ENCODE data around the gene FYB1.
A peak's percentile ranks its signal among the peaks of the same experiment; 100 is the strongest.

FYB1 gene

GRCh38 chr5:39176759-39177630 is 42.4 kb downstream of the FYB1 start:
- H3K4me3 ChIP-seq (ENCODE audit: low read depth, low read length) = peak overlapping the region; percentile 2
- TF ChIP-seq, protein P1, sequence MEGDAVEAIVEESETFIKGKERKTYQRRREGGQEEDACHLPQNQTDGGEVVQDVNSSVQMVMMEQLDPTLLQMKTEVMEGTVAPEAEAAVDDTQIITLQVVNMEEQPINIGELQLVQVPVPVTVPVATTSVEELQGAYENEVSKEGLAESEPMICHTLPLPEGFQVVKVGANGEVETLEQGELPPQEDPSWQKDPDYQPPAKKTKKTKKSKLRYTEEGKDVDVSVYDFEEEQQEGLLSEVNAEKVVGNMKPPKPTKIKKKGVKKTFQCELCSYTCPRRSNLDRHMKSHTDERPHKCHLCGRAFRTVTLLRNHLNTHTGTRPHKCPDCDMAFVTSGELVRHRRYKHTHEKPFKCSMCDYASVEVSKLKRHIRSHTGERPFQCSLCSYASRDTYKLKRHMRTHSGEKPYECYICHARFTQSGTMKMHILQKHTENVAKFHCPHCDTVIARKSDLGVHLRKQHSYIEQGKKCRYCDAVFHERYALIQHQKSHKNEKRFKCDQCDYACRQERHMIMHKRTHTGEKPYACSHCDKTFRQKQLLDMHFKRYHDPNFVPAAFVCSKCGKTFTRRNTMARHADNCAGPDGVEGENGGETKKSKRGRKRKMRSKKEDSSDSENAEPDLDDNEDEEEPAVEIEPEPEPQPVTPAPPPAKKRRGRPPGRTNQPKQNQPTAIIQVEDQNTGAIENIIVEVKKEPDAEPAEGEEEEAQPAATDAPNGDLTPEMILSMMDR (IDR thresholded peaks at IDR 0.05; ENCODE audit: low read depth, low read length) = no peak
- TF ChIP-seq, protein P2, sequence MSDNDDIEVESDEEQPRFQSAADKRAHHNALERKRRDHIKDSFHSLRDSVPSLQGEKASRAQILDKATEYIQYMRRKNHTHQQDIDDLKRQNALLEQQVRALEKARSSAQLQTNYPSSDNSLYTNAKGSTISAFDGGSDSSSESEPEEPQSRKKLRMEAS (IDR thresholded peaks at IDR 0.05; ENCODE audit: low read depth, low read length) = 0 out of 2 replicates have a peak, but pooled peaks have one; percentile 26
- TF ChIP-seq MYC (IDR thresholded peaks at IDR 0.05; ENCODE audit: low read depth, low read length) = no peak
- DNase-seq (ENCODE audit: low read depth) = peak; percentile 70

DNA sequence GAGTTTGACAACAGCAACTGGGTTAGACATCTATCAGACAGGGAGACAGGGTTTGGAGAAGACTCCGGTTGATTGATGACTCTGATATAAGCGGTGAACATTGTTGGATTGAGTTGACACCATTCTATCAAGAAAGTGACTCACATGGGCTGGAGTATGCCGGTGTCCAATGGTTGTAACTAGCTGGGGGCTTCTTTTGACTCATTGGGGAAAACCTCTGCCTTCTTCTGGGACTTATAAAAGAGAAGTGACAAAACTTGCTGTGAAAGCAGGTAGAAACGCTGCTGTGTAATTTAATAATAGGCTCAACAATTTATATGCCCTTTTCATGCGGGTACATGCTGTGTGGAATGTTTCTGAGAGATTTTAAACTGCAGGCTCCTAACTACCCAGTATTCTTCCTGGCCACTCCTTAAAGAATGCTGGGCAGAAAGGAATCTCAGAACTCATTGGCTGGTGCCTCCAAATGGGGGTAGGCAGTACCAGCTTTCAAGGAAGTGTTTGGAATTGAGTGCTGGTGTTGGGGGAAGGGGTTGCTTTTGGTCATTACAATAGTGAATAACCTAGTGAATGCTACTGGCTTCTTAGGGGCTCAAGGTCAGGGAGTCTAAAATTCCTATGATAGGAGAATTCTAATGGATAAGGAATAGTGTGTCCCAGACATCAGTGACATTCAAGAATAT is 43.9 kb downstream of the FYB1 start:
- H3K4me3 ChIP-seq (ENCODE audit: low read depth, low read length) = no peak overlapping the region
- TF ChIP-seq POLR2A (IDR thresholded peaks at IDR 0.05; ENCODE audit: extremely low read depth, insufficient read length) (no peak), MYC (IDR thresholded peaks at IDR 0.05; ENCODE audit: low read depth, low read length) (no peak)
- TF ChIP-seq, protein P2 (IDR thresholded peaks at IDR 0.05; ENCODE audit: low read depth, low read length) = no peak
- TF ChIP-seq, protein P1 (IDR thresholded peaks at IDR 0.05; ENCODE audit: low read depth, low read length) = no peak
- no peak for DNase-seq (ENCODE audit: low read depth)

DNA sequence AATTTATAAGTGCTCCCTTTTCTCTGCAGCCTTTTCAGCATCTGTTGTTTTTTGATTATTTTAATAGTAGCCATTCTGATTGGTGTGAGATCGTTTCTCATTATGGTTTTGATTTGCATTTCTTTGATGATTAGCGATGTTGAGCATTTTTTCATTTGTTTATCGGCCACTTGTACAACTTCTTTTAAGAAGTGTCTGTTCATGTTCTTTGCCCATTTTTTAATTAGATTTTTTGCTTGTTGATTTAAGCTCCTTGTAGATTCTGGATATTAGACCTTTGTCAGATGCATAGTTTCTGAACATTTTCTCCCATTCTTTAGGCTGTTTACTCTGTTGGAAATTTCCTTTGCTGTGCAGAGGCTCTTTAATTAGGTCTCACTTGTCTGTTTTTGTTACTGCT is 46.3 kb downstream of the FYB1 start:
- no peak for TF ChIP-seq MYC (IDR thresholded peaks at IDR 0.05; ENCODE audit: low read depth, low read length)
- TF ChIP-seq, protein P2 (IDR thresholded peaks at IDR 0.05; ENCODE audit: low read depth, low read length) = no peak
- TF ChIP-seq POLR2A (IDR thresholded peaks at IDR 0.05; ENCODE audit: extremely low read depth, insufficient read length) = no peak
- TF ChIP-seq, protein P1 (IDR thresholded peaks at IDR 0.05; ENCODE audit: low read depth, low read length) = no peak
- no peak overlapping the region for H3K4me3 ChIP-seq (ENCODE audit: low read depth, low read length)
- DNase-seq (ENCODE audit: low read depth) = no peak

- DNase-seq (ENCODE audit: low read depth) = no peak
- TF ChIP-seq, protein P1 (IDR thresholded peaks at IDR 0.05; ENCODE audit: low read depth, low read length) = no peak
- no peak for TF ChIP-seq POLR2A (IDR thresholded peaks at IDR 0.05; ENCODE audit: extremely low read depth, insufficient read length)
- no peak for TF ChIP-seq MYC (IDR thresholded peaks at IDR 0.05; ENCODE audit: low read depth, low read length)
- TF ChIP-seq, protein P2 (IDR thresholded peaks at IDR 0.05; ENCODE audit: low read depth, low read length) = no peak
- no peak overlapping the region for H3K4me3 ChIP-seq (ENCODE audit: low read depth, low read length)
These were observed 46.8 kb downstream of the FYB1 start for GRCh38 chr5:39172593-39172992.

DNA sequence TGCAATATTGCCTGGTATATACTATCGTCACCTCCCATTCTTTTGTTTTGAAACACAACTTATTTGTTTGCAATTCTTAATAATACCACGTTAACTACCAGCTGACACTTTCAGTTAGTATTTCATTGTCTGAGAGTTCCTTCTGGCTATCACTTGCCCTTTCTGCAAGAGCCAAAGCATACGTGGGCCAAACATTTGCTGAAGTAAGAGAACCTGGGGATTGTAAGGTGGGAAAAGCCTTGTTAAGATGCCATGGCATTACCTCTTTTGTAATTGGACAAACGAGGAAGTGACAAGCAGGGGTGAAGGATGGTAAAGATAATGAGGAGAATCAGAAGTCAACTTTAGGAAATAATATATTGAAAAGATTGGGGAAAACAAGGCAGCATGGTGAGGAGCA is 47.7 kb downstream of the FYB1 start:
- TF ChIP-seq, protein P1 (IDR thresholded peaks at IDR 0.05; ENCODE audit: low read depth, low read length) = no peak
- TF ChIP-seq, protein P2 (IDR thresholded peaks at IDR 0.05; ENCODE audit: low read depth, low read length) = no peak
- TF ChIP-seq MYC (IDR thresholded peaks at IDR 0.05; ENCODE audit: low read depth, low read length) (no peak), POLR2A (IDR thresholded peaks at IDR 0.05; ENCODE audit: extremely low read depth, insufficient read length) (no peak)
- H3K4me3 ChIP-seq (ENCODE audit: low read depth, low read length) = no peak overlapping the region
- no peak for DNase-seq (ENCODE audit: low read depth)

All from NB4 (cell line).